GM12801 (cell line): ENCODE data around the gene ERBB4.

ENCODE experiments used
- TF ChIP-seq, protein P1 (sequence below): IDR thresholded peaks from one replicate; pipeline ENCODE4 v1.5.1; 2011; ENCODE audit warnings: control low read depth; ENCODE audit not compliant: insufficient read length; ENCODE audit errors: extremely low read depth

Gene ERBB4

DNA sequence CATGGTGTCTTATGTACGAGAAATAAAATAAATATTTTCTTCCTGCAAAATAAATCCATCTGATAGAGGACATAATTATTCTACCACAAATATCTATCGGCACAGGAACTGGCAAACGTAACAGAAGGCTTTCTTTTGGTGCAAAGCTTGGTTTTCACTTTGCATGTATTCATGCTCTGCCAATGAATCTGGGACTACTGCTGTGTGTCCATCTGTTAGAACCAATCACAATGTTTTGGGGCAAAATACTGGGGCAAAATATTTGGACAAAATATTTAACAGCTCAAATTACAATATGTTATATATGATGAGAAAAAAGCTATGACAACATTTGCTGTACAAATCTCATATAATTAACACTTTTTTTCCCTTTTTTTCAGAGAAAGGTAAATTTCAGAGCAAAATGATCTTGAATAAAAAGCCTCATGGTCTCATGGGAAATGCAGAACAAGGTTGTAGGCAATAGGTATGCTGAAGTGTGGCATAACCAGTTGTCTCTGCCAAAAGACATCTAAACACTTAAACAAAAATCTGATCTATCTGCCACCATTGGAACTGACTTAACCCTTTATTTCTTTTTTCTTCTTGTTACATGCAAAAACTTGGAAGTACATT, 1059.0 kb downstream of the ERBB4 start:
- TF ChIP-seq, protein P1, sequence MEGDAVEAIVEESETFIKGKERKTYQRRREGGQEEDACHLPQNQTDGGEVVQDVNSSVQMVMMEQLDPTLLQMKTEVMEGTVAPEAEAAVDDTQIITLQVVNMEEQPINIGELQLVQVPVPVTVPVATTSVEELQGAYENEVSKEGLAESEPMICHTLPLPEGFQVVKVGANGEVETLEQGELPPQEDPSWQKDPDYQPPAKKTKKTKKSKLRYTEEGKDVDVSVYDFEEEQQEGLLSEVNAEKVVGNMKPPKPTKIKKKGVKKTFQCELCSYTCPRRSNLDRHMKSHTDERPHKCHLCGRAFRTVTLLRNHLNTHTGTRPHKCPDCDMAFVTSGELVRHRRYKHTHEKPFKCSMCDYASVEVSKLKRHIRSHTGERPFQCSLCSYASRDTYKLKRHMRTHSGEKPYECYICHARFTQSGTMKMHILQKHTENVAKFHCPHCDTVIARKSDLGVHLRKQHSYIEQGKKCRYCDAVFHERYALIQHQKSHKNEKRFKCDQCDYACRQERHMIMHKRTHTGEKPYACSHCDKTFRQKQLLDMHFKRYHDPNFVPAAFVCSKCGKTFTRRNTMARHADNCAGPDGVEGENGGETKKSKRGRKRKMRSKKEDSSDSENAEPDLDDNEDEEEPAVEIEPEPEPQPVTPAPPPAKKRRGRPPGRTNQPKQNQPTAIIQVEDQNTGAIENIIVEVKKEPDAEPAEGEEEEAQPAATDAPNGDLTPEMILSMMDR = no peak

DNA sequence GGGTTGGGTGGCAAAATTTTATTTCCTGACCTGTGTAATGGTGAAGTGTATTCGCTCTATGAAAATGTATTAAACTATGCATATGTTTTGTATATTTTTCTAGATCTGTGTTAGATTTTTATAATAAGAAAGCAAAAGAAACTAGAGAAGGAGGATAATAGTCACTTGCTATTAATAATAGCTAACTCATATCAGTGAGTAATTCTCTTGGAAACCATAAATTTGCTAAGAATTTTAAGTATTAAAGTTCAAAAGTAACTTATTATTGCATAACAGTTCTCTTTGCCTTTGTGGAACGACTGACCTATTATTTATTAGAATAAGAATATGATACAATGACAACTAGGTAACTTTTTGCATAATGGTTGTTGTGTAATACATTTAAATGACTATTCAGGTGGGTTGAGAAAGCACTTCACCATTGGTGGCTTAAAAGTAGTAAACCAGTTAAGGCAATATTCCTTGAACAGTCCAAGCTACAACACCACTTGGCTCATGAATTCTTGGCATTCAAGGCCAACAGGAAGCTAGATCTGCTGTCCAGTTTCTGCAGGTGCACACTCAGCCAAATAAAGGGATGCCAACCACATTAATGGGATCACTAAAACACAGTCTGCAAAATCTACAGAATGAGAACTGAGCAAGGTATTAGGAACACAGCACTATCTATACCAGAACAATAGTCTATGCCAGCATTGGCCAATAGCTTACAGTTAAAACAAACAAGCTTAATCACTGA, 1060.9 kb downstream of the ERBB4 start:
- TF ChIP-seq, protein P1 = no peak

DNA sequence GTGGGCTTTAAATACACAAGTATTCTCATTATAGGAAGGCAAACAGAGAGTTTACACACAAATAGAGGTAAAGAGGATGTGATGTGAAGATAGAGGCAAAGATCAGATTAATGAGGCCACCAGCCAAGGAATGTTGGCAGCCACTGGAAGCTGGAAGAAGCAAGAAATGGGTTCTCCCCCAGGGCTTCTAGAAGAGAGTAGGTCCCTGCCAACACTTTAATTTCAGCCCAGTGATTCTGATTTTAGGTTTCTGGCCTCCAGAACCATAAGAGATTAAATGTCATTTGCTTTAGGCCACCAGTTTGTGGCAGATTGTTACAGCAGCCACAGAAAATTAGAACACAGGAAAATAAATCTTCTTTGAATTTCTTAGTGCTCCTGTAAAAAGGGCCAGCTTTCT, 1065.5 kb downstream of the ERBB4 start:
- TF ChIP-seq, protein P1 = no peak

DNA sequence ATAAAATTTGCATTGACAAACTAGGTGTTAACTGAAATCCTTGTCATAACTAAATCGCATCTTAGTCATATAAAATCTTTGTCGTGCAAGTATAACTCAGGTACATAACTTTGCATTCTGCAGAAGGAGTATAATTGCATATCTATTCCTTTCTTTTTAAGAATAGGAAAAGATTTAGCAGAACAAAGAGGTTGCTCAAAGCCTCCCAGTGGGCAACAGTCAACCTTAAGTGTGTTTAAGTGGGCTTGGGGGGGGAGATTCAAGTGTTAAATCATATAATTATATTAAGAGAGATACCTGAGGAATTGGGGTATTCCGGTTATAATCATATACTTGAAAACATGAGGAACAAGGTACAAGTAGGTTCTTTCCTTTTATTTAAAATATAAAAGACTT, 1068.9 kb downstream of the ERBB4 start:
- TF ChIP-seq, protein P1 = no peak

DNA sequence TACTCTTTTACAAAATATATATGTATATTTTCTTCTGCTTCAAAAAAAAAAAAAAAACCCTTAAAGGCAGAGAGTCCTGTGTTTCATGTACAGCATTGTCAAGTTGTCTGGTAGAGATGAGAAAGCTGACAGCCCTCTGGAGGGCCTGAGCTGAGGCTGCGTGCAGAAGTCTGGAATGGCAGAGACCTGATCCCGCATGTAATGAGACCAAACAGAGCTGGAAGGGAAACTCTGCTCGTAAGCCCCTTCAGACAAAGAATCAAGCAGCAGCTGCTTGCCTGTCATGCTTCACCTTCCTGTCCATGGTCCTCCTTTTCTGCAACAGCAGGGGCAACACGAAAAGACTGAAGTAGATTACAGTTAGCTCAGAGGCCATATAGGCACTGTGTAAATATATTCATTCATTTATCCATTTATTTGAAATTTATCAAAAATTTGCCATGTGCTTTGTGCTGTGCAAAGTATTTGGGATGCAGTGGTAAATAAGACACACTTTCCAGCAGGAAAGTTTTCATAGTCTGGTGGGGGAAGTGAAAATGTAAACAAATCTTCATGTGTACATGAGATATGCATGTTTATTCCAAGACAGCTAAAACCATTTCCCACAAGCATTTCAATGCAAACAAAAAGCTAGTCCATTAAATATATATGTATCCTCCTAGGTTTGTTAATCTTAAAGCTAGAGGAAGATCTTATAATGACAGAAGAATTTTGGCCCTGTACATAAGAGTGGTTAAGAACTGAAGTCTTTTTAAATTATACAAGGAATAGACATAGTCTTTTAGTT, 1069.5 kb downstream of the ERBB4 start:
- TF ChIP-seq, protein P1 = no peak

DNA sequence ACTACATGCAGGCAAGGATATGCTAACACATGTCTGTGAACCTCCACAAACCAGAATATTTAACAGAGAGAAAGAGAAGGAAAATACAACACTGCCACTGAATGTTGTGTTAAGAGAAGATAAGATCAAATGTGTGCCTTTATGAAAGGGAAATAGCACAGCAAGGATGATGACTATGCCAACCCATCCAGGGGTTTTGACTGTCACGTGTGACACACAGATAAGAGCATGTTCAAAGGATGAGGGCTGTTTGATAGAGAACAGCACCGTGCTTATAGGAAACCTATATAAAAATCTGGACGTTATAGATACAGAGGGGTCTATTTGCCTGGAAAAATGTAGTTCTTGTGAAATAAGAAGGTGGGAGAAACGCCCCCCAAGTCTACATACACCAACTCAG, 1070.4 kb downstream of the ERBB4 start:
- TF ChIP-seq, protein P1 = no peak

DNA sequence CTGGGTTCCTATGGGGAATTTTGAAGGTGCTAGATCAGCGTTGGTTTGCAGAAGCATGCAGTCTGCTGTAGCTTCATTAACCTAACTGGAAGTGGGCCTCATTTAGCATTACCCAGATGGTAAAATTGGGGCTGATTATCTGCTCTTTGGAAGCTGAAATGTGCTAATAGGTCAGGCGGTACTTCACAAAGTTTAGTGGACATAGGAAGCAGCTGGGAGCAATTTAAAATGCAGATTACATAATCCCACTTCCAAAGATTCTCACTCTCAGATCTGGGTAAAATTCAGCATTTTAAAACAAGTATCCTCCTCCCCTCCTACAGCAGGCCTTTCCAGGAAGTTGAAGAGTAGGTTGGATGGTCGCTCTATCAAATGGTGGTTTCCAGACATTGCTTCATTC, 1075.2 kb downstream of the ERBB4 start:
- TF ChIP-seq, protein P1 = no peak
